Measurements from ENCODE around the gene R3HCC1L. TPM values are rescaled to one million over a fixed set of nuclear protein-coding genes. Genes with fewer than 3 reads are reported as not detected.
"Not testable (repeated sequence)": the region's sequence is repeated elsewhere in the genome, so short reads cannot be mapped to it uniquely, and the experiment has no call there.

The R3HCC1L gene
- total and polyA plus RNA-seq, 11 donors: 4.0 to 8.6 (median 5.2) TPM

GRCh38 chr10:98172073-98172472 is 37.6 kb downstream of the R3HCC1L start:
- peaks cover 0 to 23% (median 8%) of the 10 kb centered on the region in 12 donors for H3K4me1 ChIP-seq
- peak overlapping the region in 2 of 12 donors; percentile 3 to 18 for H3K27ac ChIP-seq
- H3K27me3 ChIP-seq: no peaks in the 10 kb centered on the region
- H3K4me3 ChIP-seq: no peak overlapping the region
- H3K36me3 ChIP-seq: peaks cover 0 to 27% (median 9%) of the 10 kb centered on the region in 9 donors
- peak; percentile 49 to 88 (median 78) for ATAC-seq
- DNase-seq: peak in 3 of 5 donors; percentile 40 to 54 (median 47)
- intact Hi-C loops (cut with DNase I): loop anchor here in 3 of 10 donors (5.0 kb wide), 2 partner anchors 135 to 140 kb away; no protein-coding TSS in a partner anchor
- H3K9me3 ChIP-seq: no peaks in the 10 kb centered on the region
- 35 to 51% (median 47%) methylated on average over 4 of the region's 4 CpGs for WGBS, 4 donors
- TF ChIP-seq CTCF (IDR thresholded peaks at IDR 0.05) (no peak), POLR2A (IDR thresholded peaks at IDR 0.05) (no peak)

GRCh38 chr10:98172495-98172894 is 38.0 kb downstream of the R3HCC1L start:
- Histone ChIP-seq H3K4me3 (no peak overlapping the region), H3K4me1 (peaks cover 0 to 23% (median 8%) of the 10 kb centered on the region in 12 donors), H3K9me3 (no peaks in the 10 kb centered on the region), H3K27ac (peak overlapping the region in 1 of 12 donors; percentile 18), H3K27me3 (no peaks in the 10 kb centered on the region), H3K36me3 (peaks cover 0 to 23% (median 5%) of the 10 kb centered on the region in 9 donors)
- TF ChIP-seq POLR2A (IDR thresholded peaks at IDR 0.05) (no peak), CTCF (IDR thresholded peaks at IDR 0.05) (no peak)
- ATAC-seq (peak in 2 of 4 donors; percentile 31 to 34), DNase-seq (no peak)
- intact Hi-C loops (cut with DNase I): loop anchor here in 3 of 10 donors (5.0 kb wide), 2 partner anchors 135 to 140 kb away; no protein-coding TSS in a partner anchor
- WGBS, 4 donors: 62 to 85% (median 82%) methylated on average over 5 of the region's 5 CpGs

- Histone ChIP-seq H3K4me1 (peaks cover 0 to 23% (median 8%) of the 10 kb centered on the region in 12 donors), H3K27ac (no peak overlapping the region), H3K9me3 (no peaks in the 10 kb centered on the region), H3K27me3 (no peaks in the 10 kb centered on the region), H3K36me3 (peaks cover 0 to 17% (median 0%) of the 10 kb centered on the region in 9 donors), H3K4me3 (no peak overlapping the region)
- DNase-seq: no peak
- intact Hi-C loops (cut with DNase I): loop anchor here in 3 of 10 donors (5.0 kb wide), 2 partner anchors 134 to 139 kb away; no protein-coding TSS in a partner anchor
- WGBS, 4 donors: 88 to 97% (median 94%) methylated on average over 6 of the region's 6 CpGs
- TF ChIP-seq POLR2A (IDR thresholded peaks at IDR 0.05): no peak
- TF ChIP-seq CTCF (IDR thresholded peaks at IDR 0.05): no peak
- ATAC-seq: no peak
These were observed 38.8 kb downstream of the R3HCC1L start for GRCh38 chr10:98173260-98173659.

GRCh38 chr10:98182351-98182915 is 48.0 kb downstream of the R3HCC1L start:
- 90 to 97% (median 96%) methylated on average over 9 to 14 of the region's 14 CpGs for WGBS, 4 donors
- H3K27me3 ChIP-seq; H3K4me3 ChIP-seq; DNase-seq; H3K4me1 ChIP-seq; ATAC-seq; H3K27ac ChIP-seq; H3K9me3 ChIP-seq; intact Hi-C loops (cut with DNase I): not testable (repeated sequence)
- peaks cover 0 to 42% (median 12%) of the 10 kb centered on the region in 9 donors for H3K36me3 ChIP-seq
